ENCODE data around the gene GRHL1.

GRHL1 gene

GRCh38 chr2:9971890-9972289 is 20.4 kb downstream of the GRHL1 start:
- DNase-seq (ENCODE audit: low read depth in 2 of 2), result no peak

GRCh38 chr2:9972621-9973479 is 21.4 kb downstream of the GRHL1 start:
- no peak for DNase-seq (ENCODE audit: low read depth in 2 of 2)

GRCh38 chr2:9973690-9974089 is 22.2 kb downstream of the GRHL1 start:
- DNase-seq (ENCODE audit: low read depth in 2 of 2), result no peak

GRCh38 chr2:9974343-9974742 is 22.9 kb downstream of the GRHL1 start:
- DNase-seq (ENCODE audit: low read depth in 2 of 2), result no peak

GRCh38 chr2:9975328-9975727 is 23.8 kb downstream of the GRHL1 start:
- no peak for DNase-seq (ENCODE audit: low read depth in 2 of 2)

GRCh38 chr2:9975805-9976447 is 24.4 kb downstream of the GRHL1 start:
- DNase-seq (ENCODE audit: low read depth in 2 of 2), result no peak

- DNase-seq (ENCODE audit: low read depth in 2 of 2), result no peak
Measured at GRCh38 chr2:9979977-9980376, 28.5 kb downstream of the GRHL1 start.

GRCh38 chr2:9980520-9980919 is 29.0 kb downstream of the GRHL1 start:
- DNase-seq (ENCODE audit: low read depth in 2 of 2), result no peak

- DNase-seq (ENCODE audit: low read depth in 2 of 2), result no peak
Measured at GRCh38 chr2:9981655-9982054, 30.2 kb downstream of the GRHL1 start.

- DNase-seq (ENCODE audit: low read depth in 2 of 2), result no peak
Measured at GRCh38 chr2:9982248-9982647, 30.8 kb downstream of the GRHL1 start.

GRCh38 chr2:9982891-9983290 is 31.4 kb downstream of the GRHL1 start:
- DNase-seq (ENCODE audit: low read depth in 2 of 2), result no peak

- no peak for DNase-seq (ENCODE audit: low read depth in 2 of 2)
Measured at GRCh38 chr2:9983401-9984216, 32.1 kb downstream of the GRHL1 start.

GRCh38 chr2:9984217-9984739 is 32.8 kb downstream of the GRHL1 start:
- DNase-seq (ENCODE audit: low read depth in 2 of 2), result no peak

- DNase-seq (ENCODE audit: low read depth in 2 of 2), result no peak
Measured at GRCh38 chr2:9984871-9985480, 33.5 kb downstream of the GRHL1 start.

- no peak for DNase-seq (ENCODE audit: low read depth in 2 of 2)
Measured at GRCh38 chr2:9985531-9986328, 34.2 kb downstream of the GRHL1 start.

GRCh38 chr2:9988320-9988719 is 36.8 kb downstream of the GRHL1 start:
- DNase-seq (ENCODE audit: low read depth in 2 of 2), result no peak

GRCh38 chr2:9990736-9991135 is 39.2 kb downstream of the GRHL1 start:
- no peak for DNase-seq (ENCODE audit: low read depth in 2 of 2)

GRCh38 chr2:9991221-9991620 is 39.7 kb downstream of the GRHL1 start:
- no peak for DNase-seq (ENCODE audit: low read depth in 2 of 2)

- no peak for DNase-seq (ENCODE audit: low read depth in 2 of 2)
Measured at GRCh38 chr2:9991829-9992273, 40.4 kb downstream of the GRHL1 start.

GRCh38 chr2:9992427-9993187 is 41.1 kb downstream of the GRHL1 start:
- DNase-seq (ENCODE audit: low read depth in 2 of 2), result no peak

All from stimulated activated CD8-positive, alpha-beta memory T cell treated with anti-CD3 and anti-CD28 coated beads, Interleukin-7, amount 100 ng/mL, for 1 hour (primary cell).